Activated CD8-positive, alpha-beta T cell treated with anti-CD3 and anti-CD28 coated beads, Interleukin-2, amount 10 ng/mL, durations not matched to agents 7 days and 5 days (primary cell): ENCODE measurements around the gene SIAH1. TPM values are rescaled to one million over a fixed set of nuclear protein-coding genes. Genes with fewer than 3 reads are reported as not detected.
"Not testable (repeated sequence)": the region's sequence is repeated elsewhere in the genome, so short reads cannot be mapped to it uniquely, and the experiment has no call there.

ENCODE experiments used
- ATAC-seq: fragments of 150-1000 bp; cut with Tn5 transposase; one replicate; pipeline ENCODE4 v1.10.0; 2021; ENCODE audit warnings: moderate library complexity
- CTCF ChIA-PET: fragments of 350-600 bp; sonication (Branson Sonifier 250); formaldehyde crosslinking; loops from one replicate; lab custom pipeline; 2021; ENCODE audit warnings: antibody characterized with exemption; lab: Charles Lee
- POLR2A ChIA-PET: fragments of 350-600 bp; sonication (Branson Sonifier 250); formaldehyde crosslinking; loops from one replicate; lab custom pipeline; 2021; ENCODE audit warnings: antibody characterized with exemption; lab: Charles Lee
- DNase-seq: peaks from one replicate; pipeline ENCODE4 v3.0.0-alpha.2; 2020
- H3K27ac Mint-ChIP-seq: one replicate; pipeline ENCODE4 v1.8.0; 2021; ENCODE audit warnings: mild to moderate bottlenecking, mixed read lengths
- H3K27me3 Mint-ChIP-seq: one replicate; pipeline ENCODE4 v1.8.0; 2021; ENCODE audit warnings: low read depth, mixed read lengths
- H3K36me3 Mint-ChIP-seq: one replicate; pipeline ENCODE4 v1.8.0; 2021; ENCODE audit warnings: low read depth, mixed read lengths
- H3K4me1 Mint-ChIP-seq: one replicate; pipeline ENCODE4 v1.8.0; 2021; ENCODE audit warnings: low read depth, mixed read lengths
- H3K4me3 Mint-ChIP-seq: one replicate; pipeline ENCODE4 v1.8.0; 2021; ENCODE audit warnings: mild to moderate bottlenecking, mixed read lengths
- H3K9me3 Mint-ChIP-seq: one replicate; pipeline ENCODE4 v1.8.0; 2022; ENCODE audit warnings: mixed read lengths; ENCODE audit not compliant: insufficient read depth
- total RNA-seq, 2 experiments: library from RNA; stranded (reverse); gene quantifications; one replicate each; pipeline ENCODE4 v1.2.3, GENCODE V29; 2021

The SIAH1 gene
- total RNA-seq, 2 experiments from 2014 or later: 14.9 to 15.6 TPM

DNA sequence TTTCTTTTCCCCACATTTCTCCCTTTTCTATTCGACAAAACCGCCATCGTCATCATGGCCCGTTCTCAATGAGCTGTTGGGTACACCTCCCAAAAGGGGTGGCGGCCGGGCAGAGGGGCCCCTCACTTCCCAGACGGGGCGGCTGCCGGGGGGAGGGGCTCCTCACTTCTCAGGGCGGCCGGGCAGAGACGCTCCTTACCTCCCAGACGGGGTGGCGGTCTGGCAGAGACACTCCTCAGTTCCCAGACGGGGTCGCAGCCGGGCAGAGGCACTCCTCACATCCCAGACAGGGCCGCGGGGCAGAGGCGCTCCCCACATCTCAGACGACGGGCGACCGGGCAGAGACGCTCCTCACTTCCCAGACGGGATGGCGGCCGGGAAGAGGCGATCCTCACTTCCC lies 31.4 kb upstream of the SIAH1 start:
- POLR2A ChIA-PET, H3K4me3 Mint-ChIP-seq, H3K9me3 Mint-ChIP-seq, H3K27ac Mint-ChIP-seq, H3K36me3 Mint-ChIP-seq, H3K4me1 Mint-ChIP-seq, H3K27me3 Mint-ChIP-seq, ATAC-seq, DNase-seq, CTCF ChIA-PET: not testable (repeated sequence)

DNA sequence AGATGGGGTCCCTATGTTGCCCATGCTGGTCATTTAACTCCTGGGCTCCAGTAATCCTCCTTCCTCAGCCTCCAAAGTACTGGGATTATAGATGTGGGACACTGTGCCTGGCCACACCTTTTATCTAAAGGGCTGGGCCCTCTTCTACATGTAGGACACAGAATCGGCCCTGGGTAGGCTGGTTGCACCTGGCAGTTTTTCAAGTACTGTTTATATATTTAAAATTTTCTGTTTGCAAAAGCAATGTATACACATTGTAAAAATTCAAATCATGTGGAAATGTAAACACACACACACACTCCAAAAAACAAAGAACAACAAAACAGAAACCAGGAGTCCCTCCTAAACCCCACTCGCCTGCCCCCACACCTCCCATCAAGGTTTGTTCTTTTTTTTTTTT lies 28.1 kb upstream of the SIAH1 start:
- no peak for ATAC-seq

DNA sequence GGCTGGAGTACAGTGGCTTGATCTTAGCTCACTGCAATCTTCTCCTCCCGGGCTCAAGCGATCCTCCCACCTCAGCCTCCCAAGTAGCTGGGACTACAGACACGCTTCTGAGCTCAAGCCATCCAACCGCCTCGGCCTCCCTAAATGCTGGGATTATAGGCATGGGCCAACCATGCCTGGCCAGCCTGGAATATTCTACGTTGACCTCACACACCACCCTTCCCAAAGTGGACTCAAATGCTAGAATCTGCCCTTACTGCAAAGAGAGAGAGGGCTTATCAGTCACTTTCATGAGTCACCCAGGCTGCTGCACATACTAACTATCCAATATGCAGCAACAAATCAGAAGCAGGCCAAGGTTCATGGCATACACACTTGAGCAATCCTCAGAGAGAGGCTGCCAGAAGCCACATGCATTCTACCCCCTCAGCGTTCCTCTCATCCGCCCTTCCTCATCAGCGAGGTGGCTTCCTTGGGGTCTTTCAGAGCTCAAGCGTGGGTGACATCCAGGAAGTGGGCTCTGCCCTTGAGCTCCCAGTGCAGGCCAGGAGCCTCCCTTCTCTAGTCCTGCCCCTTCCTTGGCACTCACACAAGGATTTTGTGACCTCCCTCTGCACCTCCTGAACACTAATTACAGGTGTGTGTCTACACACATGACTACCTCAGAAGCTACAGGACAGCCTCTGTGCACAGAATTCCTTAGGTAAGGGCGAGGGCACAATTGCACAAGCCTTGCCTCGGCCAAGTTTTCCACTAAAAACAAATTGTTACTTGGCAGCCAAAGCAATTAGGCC lies 24.8 kb upstream of the SIAH1 start:
- Mint-ChIP-seq H3K36me3 (no peaks in the 10 kb centered on the region), H3K4me3 (no peak overlapping the region), H3K9me3 (no peaks in the 10 kb centered on the region), H3K4me1 (peaks cover 4% of the 10 kb centered on the region), H3K27me3 (no peaks in the 10 kb centered on the region), H3K27ac (no peak overlapping the region)
- ChIA-PET POLR2A (interaction anchor here (1.0 kb wide), 1 partner anchor 24 kb away, joined by 4 read pairs; the partner anchor contains the start of gene SIAH1), CTCF (no interaction called here)
- ATAC-seq: no peak
- DNase-seq: no peak

More for the DNA sequence above, 28.1 kb upstream of the SIAH1 start:
- ChIA-PET CTCF (no interaction called here), POLR2A (no interaction called here)
- H3K36me3 Mint-ChIP-seq: no peaks in the 10 kb centered on the region
- no peaks in the 10 kb centered on the region for H3K27me3 Mint-ChIP-seq
- H3K9me3 Mint-ChIP-seq: no peaks in the 10 kb centered on the region
- H3K27ac Mint-ChIP-seq: no peak overlapping the region
- no peak overlapping the region for H3K4me3 Mint-ChIP-seq
- peaks cover 4% of the 10 kb centered on the region for H3K4me1 Mint-ChIP-seq
- no peak for DNase-seq

DNA sequence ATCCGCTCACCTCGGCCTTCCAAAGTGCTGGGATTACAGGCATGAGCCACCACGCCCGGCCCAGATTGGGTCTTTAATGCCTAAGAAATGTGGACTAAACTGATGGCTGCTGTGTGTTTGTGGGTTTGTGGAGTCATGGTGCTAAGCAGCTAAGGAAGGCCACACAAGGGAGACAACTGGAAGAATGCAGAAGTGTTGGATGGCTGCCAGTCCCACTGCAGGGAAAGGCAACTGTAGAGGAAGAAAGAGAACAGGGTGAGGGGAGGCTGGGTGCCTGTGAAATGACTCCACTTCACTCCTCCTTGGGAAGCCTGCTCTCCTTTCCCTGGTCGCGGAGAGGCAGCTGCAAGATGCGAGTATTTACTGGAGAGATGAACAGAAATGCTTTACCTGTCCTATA lies 23.5 kb upstream of the SIAH1 start:
- CTCF ChIA-PET: no interaction called here
- H3K9me3 Mint-ChIP-seq: no peaks in the 10 kb centered on the region
- H3K4me1 Mint-ChIP-seq: peaks cover under 1% of the 10 kb centered on the region
- no peak overlapping the region for H3K27ac Mint-ChIP-seq
- no peaks in the 10 kb centered on the region for H3K36me3 Mint-ChIP-seq
- H3K27me3 Mint-ChIP-seq: no peaks in the 10 kb centered on the region
- no peak for ATAC-seq
- H3K4me3 Mint-ChIP-seq: no peak overlapping the region
- DNase-seq: no peak
- POLR2A ChIA-PET: no interaction called here

DNA sequence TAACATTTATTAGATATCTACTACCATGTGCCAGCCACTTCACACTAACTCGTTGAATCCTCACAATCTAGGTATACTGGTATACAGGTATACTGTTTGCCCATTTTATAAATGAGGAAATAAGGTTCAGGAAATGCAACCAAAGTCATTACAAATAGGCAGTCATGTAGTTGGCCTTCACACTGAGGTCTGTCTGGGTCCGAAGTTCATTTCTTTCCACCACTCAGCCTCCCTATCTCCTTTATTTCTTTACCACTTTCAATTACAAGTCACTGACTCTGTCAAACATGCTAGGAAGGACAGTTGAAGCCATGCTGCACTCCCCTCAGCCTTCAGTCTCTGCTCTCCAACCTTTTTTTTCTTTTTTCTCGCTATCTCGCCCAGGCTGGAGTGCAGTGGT lies 20.7 kb upstream of the SIAH1 start:
- no peaks in the 10 kb centered on the region for H3K36me3 Mint-ChIP-seq
- H3K27me3 Mint-ChIP-seq: no peaks in the 10 kb centered on the region
- H3K4me3 Mint-ChIP-seq: no peak overlapping the region
- ChIA-PET CTCF (no interaction called here), POLR2A (no interaction called here)
- no peak for ATAC-seq
- H3K27ac Mint-ChIP-seq: no peak overlapping the region
- DNase-seq: no peak
- H3K4me1 Mint-ChIP-seq: peaks cover 7% of the 10 kb centered on the region
- H3K9me3 Mint-ChIP-seq: no peaks in the 10 kb centered on the region

DNA sequence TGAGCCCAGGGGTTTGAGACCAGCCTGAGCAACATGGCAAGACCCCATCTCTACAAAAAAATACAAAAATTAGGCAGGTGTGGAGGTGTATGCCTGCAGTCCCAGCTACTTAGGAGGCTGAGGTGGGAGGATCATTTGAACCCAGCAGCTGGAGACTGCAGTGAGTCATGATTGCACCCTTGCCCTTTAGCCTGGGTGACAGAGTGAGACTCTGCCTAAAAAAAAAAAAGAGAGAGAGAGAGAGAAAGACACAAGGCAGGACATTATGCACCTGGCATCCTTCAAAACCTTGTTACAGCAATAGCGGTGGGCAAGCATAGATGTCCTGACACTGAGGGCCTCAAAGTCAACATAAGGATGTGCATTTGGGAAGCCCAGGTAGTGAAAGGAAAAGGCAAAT lies 19.9 kb upstream of the SIAH1 start:
- DNase-seq (no peak), ATAC-seq (no peak)
- H3K27me3 Mint-ChIP-seq: no peaks in the 10 kb centered on the region
- CTCF ChIA-PET: no interaction called here
- no peaks in the 10 kb centered on the region for H3K9me3 Mint-ChIP-seq
- H3K36me3 Mint-ChIP-seq: no peaks in the 10 kb centered on the region
- H3K27ac Mint-ChIP-seq: no peak overlapping the region
- no peak overlapping the region for H3K4me3 Mint-ChIP-seq
- peaks cover 7% of the 10 kb centered on the region for H3K4me1 Mint-ChIP-seq
- POLR2A ChIA-PET: interaction anchor here (0.7 kb wide), 1 partner anchor 9 kb away, joined by 3 read pairs; no protein-coding TSS in a partner anchor

DNA sequence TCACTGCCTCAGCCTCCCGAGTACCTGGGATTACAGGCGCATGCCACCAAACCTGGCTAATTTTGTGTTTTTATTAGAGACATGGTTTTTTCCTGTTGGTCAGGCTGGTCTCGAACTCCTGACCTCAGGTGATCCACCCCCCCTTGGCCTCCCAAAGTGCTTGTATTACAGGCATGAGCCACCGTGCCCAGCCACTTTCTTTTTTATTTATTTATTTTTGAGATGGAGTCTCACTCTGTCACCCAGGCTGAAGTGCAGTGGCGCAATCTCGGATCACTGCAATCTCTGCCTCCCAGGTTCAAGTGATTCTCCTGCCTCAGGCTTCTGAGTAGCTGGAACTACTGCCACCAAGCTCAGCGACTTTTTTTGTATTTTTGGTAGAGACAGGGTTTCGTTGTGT lies 17.3 kb upstream of the SIAH1 start:
- H3K4me3 Mint-ChIP-seq, ATAC-seq, H3K27me3 Mint-ChIP-seq, H3K4me1 Mint-ChIP-seq, H3K27ac Mint-ChIP-seq, H3K36me3 Mint-ChIP-seq, H3K9me3 Mint-ChIP-seq, CTCF ChIA-PET, POLR2A ChIA-PET, DNase-seq: not testable (repeated sequence)

DNA sequence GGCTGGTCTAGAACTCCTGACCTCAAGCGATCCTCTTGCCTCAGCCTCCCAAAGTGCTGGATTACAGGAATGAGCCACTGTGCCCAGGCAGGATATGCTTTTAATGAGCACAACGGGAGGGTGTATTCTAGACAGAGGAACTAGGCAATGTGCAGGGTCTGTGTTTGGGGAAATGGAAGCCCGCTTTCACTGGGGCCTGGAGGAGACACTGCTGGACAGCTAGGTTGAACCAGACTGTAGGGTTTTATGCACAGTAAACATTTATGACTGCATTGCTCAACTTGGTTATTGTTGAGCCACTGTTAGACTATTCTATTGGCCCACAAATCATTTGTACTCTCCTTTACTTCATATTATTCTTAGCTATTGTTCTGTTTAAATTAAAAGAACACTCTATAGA lies 10.2 kb upstream of the SIAH1 start:
- no peak overlapping the region for H3K27ac Mint-ChIP-seq
- ATAC-seq (no peak), DNase-seq (no peak)
- POLR2A ChIA-PET: interaction anchor here (0.6 kb wide), 1 partner anchor 10 kb away, joined by 3 read pairs; no protein-coding TSS in a partner anchor
- no peak overlapping the region for H3K4me3 Mint-ChIP-seq
- H3K27me3 Mint-ChIP-seq: no peaks in the 10 kb centered on the region
- peaks cover 7% of the 10 kb centered on the region for H3K4me1 Mint-ChIP-seq
- CTCF ChIA-PET: no interaction called here
- no peaks in the 10 kb centered on the region for H3K36me3 Mint-ChIP-seq
- no peaks in the 10 kb centered on the region for H3K9me3 Mint-ChIP-seq

DNA sequence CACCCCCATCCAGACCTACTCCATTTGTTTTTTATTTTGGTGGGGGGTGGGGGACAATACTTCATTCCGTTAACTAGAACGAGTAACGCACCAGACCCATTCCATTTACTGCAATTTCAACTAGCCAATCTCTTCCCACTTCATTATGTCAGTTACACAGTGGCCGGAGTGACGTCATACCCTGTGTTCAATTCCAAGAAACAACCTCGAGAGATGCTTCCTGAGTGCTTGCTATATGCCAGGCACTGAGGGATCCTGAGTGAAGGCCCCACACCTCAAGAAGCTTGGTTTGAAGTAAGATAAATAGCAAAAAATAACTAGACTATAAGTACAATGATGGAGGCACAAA lies 9.1 kb upstream of the SIAH1 start:
- Mint-ChIP-seq H3K27ac (no peak overlapping the region), H3K36me3 (no peaks in the 10 kb centered on the region), H3K4me3 (no peak overlapping the region), H3K27me3 (no peaks in the 10 kb centered on the region), H3K4me1 (peaks cover 7% of the 10 kb centered on the region), H3K9me3 (no peaks in the 10 kb centered on the region)
- no peak for ATAC-seq
- ChIA-PET CTCF (interaction anchor here (1.3 to 1.6 kb wide), 2 partner anchors 229 to 236 kb away, joined by 3 to 10 read pairs; no protein-coding TSS in a partner anchor), POLR2A (interaction anchor here (1.2 kb wide), 1 partner anchor 9 kb away, joined by 3 read pairs; the partner anchor contains the start of gene SIAH1)
- no peak for DNase-seq

DNA sequence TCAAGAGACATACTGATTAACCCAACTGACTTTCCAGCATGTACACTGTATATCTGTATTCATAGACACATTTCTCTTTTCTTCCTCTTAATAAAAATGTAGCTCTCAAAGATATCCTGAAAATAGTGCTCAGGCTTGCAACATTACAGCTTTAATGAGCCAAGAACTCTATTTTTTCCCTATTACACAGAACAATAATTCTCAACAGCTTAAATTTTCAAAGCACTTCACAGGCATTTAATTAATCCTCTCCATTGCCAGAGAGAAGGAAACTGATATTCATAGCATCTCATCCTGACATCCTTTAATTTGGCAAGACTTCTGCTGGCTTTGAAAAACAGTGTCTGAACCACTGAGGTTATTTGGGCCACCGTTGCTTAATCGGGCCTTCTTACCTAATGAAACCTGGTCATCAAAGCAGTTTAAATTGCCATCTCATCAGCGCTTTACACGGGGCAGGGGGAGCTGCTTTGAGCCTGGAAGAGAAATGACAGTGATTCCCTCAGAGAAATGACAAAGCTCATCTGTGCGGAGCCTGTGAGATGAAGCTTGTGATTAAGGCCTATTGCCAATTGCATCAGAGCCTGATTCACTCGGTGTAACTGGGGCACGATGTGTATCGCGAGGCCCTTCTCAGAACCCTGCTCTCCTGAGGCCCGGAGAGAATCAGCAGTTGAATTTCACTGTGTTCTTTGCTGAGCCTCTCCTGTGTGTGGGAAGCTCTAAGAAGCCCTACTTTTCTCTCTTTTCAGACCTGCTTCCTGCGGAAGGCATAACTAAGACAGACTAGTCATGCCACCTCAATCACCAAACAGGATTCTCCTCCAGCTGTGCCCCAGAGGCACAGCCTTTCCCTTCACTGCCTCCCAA lies 8.5 kb upstream of the SIAH1 start:
- ChIA-PET POLR2A (interaction anchor here (1.2 kb wide), 1 partner anchor 8 kb away, joined by 3 read pairs; the partner anchor contains the start of gene SIAH1), CTCF (interaction anchor here (1.3 to 1.6 kb wide), 2 partner anchors 230 to 237 kb away, joined by 3 to 10 read pairs; no protein-coding TSS in a partner anchor)
- Mint-ChIP-seq H3K4me3 (no peak overlapping the region), H3K36me3 (no peaks in the 10 kb centered on the region), H3K4me1 (peaks cover 7% of the 10 kb centered on the region), H3K9me3 (no peaks in the 10 kb centered on the region), H3K27ac (no peak overlapping the region), H3K27me3 (no peaks in the 10 kb centered on the region)
- no peak for ATAC-seq
- no peak for DNase-seq

DNA sequence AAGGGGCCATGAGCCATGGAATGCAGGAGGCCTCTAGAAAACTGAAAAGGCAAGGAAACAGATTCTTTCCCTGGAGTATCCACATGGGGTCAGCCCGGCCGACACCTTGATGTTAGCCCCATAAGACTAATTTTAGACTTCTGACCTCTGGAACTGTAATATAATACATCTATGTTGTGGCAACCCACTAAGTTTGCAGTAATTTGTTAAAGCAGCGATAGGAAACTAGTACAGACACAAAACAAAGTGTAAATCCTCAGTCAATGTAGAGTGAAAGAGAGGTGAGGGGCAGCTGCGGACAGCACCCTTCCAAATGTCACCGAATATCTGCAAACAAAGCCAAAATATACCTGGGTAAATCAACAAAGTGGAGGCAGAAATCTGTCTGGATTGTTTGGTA lies 7.2 kb upstream of the SIAH1 start:
- Mint-ChIP-seq H3K4me1 (peaks cover 7% of the 10 kb centered on the region), H3K27ac (no peak overlapping the region), H3K4me3 (no peak overlapping the region), H3K9me3 (no peaks in the 10 kb centered on the region), H3K27me3 (no peaks in the 10 kb centered on the region), H3K36me3 (no peaks in the 10 kb centered on the region)
- ChIA-PET POLR2A (no interaction called here), CTCF (no interaction called here)
- ATAC-seq (no peak), DNase-seq (no peak)
